Measurements from ENCODE around the gene EHMT1.
"Not testable (repeated sequence)": the region's sequence is repeated elsewhere in the genome, so short reads cannot be mapped to it uniquely, and the experiment has no call there.

Gene EHMT1

DNA sequence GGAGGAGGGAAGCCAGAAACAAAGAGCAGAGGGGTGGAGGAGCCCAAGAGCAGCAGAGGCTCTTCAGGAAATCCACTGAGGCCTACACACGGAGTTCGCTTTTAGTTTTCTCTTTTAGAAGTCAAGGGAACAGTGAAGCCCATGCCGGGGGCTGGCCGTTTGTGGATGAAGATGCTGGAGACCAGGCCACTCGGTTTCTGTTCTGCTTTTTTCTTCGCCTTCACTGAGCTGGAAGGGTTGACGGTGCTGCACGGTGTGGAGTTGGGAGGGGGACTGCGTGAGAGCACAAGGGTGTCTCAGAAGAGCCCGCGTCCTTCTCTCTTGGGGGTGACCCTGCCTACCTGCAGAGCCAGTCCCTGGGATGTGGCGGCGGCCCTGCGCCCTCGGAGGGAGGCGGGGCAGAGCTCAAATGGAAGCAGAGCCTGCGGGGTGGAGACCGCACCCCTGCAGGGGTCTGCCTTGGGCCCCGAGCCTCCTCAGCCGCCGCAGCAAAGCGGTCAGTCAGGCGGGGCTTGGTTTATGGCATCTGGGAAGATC, 190.3 kb downstream of the EHMT1 start:
- H3K4me3 ChIP-seq (IDR thresholded peaks at IDR 0.05; ENCODE audit: insufficient read depth, low read depth, low read length) = no peak overlapping the region
- H3K27me3 ChIP-seq (ENCODE audit: insufficient read depth, low read depth) = no peaks in the 10 kb centered on the region
- no peaks in the 10 kb centered on the region for H3K79me2 ChIP-seq (ENCODE audit: insufficient read depth, low read depth)
- TF ChIP-seq, protein P1, sequence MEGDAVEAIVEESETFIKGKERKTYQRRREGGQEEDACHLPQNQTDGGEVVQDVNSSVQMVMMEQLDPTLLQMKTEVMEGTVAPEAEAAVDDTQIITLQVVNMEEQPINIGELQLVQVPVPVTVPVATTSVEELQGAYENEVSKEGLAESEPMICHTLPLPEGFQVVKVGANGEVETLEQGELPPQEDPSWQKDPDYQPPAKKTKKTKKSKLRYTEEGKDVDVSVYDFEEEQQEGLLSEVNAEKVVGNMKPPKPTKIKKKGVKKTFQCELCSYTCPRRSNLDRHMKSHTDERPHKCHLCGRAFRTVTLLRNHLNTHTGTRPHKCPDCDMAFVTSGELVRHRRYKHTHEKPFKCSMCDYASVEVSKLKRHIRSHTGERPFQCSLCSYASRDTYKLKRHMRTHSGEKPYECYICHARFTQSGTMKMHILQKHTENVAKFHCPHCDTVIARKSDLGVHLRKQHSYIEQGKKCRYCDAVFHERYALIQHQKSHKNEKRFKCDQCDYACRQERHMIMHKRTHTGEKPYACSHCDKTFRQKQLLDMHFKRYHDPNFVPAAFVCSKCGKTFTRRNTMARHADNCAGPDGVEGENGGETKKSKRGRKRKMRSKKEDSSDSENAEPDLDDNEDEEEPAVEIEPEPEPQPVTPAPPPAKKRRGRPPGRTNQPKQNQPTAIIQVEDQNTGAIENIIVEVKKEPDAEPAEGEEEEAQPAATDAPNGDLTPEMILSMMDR (conservative IDR thresholded peaks at IDR 0.05; ENCODE audit: low read depth, low read length) = no peak
- H4K20me1 ChIP-seq (ENCODE audit: insufficient read depth) = no peaks in the 10 kb centered on the region
- H3K36me3 ChIP-seq (ENCODE audit: insufficient read depth) = no peaks in the 10 kb centered on the region
- H3K4me2 ChIP-seq = no peak overlapping the region
- no peak overlapping the region for H2AFZ ChIP-seq (ENCODE audit: low read depth)
- no peak overlapping the region for H3K27ac ChIP-seq
- H3K9ac ChIP-seq = no peak overlapping the region
- no peaks in the 10 kb centered on the region for H3K4me1 ChIP-seq (ENCODE audit: low read depth, poor library complexity, severe bottlenecking)

GRCh38 chr9:137809726-137810450, 191.1 kb downstream of the EHMT1 start:
- H3K27ac ChIP-seq; H4K20me1 ChIP-seq (ENCODE audit: insufficient read depth); H3K4me2 ChIP-seq; H3K36me3 ChIP-seq (ENCODE audit: insufficient read depth); H3K27me3 ChIP-seq (ENCODE audit: insufficient read depth, low read depth); H3K4me3 ChIP-seq (IDR thresholded peaks at IDR 0.05; ENCODE audit: insufficient read depth, low read depth, low read length); H3K9ac ChIP-seq; H3K4me1 ChIP-seq (ENCODE audit: low read depth, poor library complexity, severe bottlenecking); H2AFZ ChIP-seq (ENCODE audit: low read depth); H3K79me2 ChIP-seq (ENCODE audit: insufficient read depth, low read depth): not testable (repeated sequence)

GRCh38 chr9:137811283-137811870, 192.6 kb downstream of the EHMT1 start:
- Histone ChIP-seq H3K4me3 (IDR thresholded peaks at IDR 0.05; ENCODE audit: insufficient read depth, low read depth, low read length) (no peak overlapping the region), H3K4me1 (ENCODE audit: low read depth, poor library complexity, severe bottlenecking) (no peaks in the 10 kb centered on the region), H3K27ac (no peak overlapping the region), H3K36me3 (ENCODE audit: insufficient read depth) (no peaks in the 10 kb centered on the region; the same call in 1 of the 2 replicates), H3K9ac (no peak overlapping the region), H3K79me2 (ENCODE audit: insufficient read depth, low read depth) (no peaks in the 10 kb centered on the region), H2AFZ (ENCODE audit: low read depth) (no peak overlapping the region), H3K4me2 (no peak overlapping the region), H3K27me3 (ENCODE audit: insufficient read depth, low read depth) (no peaks in the 10 kb centered on the region), H4K20me1 (ENCODE audit: insufficient read depth) (no peaks in the 10 kb centered on the region)
- TF ChIP-seq, protein P1 (conservative IDR thresholded peaks at IDR 0.05; ENCODE audit: low read depth, low read length) = no peak

DNA sequence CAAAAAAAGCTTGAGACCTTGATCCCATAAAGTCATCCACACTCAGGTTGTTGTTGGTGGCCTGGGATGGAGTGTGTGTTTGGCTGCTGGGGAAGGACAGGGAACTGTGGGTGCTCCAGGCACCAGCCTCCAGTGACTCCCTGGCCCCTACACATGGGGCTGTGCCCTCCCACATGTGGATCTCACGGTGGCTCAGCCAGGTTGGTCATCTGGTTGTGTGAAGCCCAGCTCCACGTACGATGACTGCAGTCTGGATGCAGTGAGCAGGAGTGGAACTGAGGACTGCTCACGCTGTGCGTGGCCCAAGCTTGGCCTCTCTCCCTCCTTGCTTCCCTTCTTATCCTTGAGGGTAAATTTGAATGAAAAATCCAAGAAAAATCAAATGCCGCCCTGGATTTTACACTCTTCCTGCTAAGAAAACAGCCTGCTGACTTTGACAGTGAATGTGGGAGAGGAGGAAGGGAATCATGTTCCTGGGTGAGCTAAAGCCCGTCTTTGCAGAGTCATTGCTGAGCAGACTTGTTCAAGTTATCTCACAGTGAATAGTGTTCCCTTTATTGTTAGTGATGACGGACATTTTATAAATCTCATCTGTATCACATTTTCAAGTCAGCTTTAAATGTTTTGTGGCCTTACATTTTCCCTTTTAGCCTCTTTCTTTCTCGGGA, 193.7 kb downstream of the EHMT1 start:
- Histone ChIP-seq H3K36me3 (ENCODE audit: insufficient read depth) (no peaks in the 10 kb centered on the region; the same call in 1 of the 2 replicates), H3K27me3 (ENCODE audit: insufficient read depth, low read depth) (no peaks in the 10 kb centered on the region), H3K4me2 (no peak overlapping the region), H3K79me2 (ENCODE audit: insufficient read depth, low read depth) (no peaks in the 10 kb centered on the region), H3K4me1 (ENCODE audit: low read depth, poor library complexity, severe bottlenecking) (no peaks in the 10 kb centered on the region), H3K4me3 (IDR thresholded peaks at IDR 0.05; ENCODE audit: insufficient read depth, low read depth, low read length) (no peak overlapping the region), H3K27ac (no peak overlapping the region), H3K9ac (no peak overlapping the region), H2AFZ (ENCODE audit: low read depth) (no peak overlapping the region), H4K20me1 (ENCODE audit: insufficient read depth) (no peaks in the 10 kb centered on the region)
- TF ChIP-seq, protein P1 (conservative IDR thresholded peaks at IDR 0.05; ENCODE audit: low read depth, low read length) = no peak

Measured in KMS-11 (cell line).